Mucosa of rectum (tissue), 2 donors: ENCODE data around the gene SCPEP1.
"Not testable (repeated sequence)": the region's sequence is repeated elsewhere in the genome, so short reads cannot be mapped to it uniquely, and the experiment has no call there.

ENCODE experiments used
- H3K27ac ChIP-seq, 2 donors: one replicate each; pipeline ENCODE4 v1.7.0; 2013; ENCODE audit warnings: inconsistent platforms in 2 of 2, low read depth in 2 of 2, low read length in 2 of 2
- H3K27me3 ChIP-seq, 2 donors: one replicate each; pipeline ENCODE4 v1.7.0; 2013; ENCODE audit warnings: low read length in 2 of 2; ENCODE audit not compliant: control insufficient read depth in 2 of 2, insufficient read depth in 2 of 2
- H3K36me3 ChIP-seq, 2 donors: one replicate each; pipeline ENCODE4 v1.7.0; 2013; ENCODE audit warnings: low read length in 2 of 2; ENCODE audit not compliant: control insufficient read depth in 2 of 2, insufficient read depth in 2 of 2
- H3K4me1 ChIP-seq, 2 donors: one replicate each; pipeline ENCODE4 v1.7.0; 2013; ENCODE audit warnings: low read length in 2 of 2, mild to moderate bottlenecking in 1 of 2; ENCODE audit not compliant: control insufficient read depth in 2 of 2, insufficient read depth in 2 of 2
- H3K4me3 ChIP-seq, 2 donors: one replicate each; pipeline ENCODE4 v1.7.0; 2013; ENCODE audit warnings: low read length in 2 of 2
- H3K9ac ChIP-seq, 2 donors: one replicate each; pipeline ENCODE4 v1.7.0; 2013; ENCODE audit warnings: low read length in 2 of 2, low read depth in 1 of 2, mild to moderate bottlenecking in 1 of 2
- H3K9me3 ChIP-seq, 2 donors: one replicate each; pipeline ENCODE4 v1.7.0; 2013; ENCODE audit warnings: low read length in 2 of 2; ENCODE audit not compliant: control insufficient read depth in 2 of 2
- donor health status: healthy.
- donor health status: Normal muscosa, but diverticular disease.

Gene SCPEP1

DNA sequence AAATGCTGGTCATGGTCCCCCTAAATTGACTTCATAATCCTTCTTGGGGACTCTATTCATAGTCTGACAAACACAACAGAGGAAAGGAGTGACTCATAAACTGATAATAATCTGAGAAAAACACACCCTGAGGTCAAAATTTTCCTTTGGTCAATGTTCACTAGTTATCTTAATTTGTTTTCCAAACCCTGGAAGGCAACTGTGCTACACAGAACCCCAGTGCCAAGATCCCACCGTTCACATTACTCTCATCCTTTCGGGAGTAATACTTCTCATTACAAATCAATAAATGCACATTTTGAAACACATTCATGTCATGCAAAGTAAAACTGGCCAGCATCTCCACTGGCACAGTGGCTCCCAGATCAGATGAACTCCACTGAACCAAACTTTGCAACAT, 40.2 kb upstream of the SCPEP1 start:
- Histone ChIP-seq H3K9me3 (no peaks in the 10 kb centered on the region), H3K36me3 (peaks cover 8 to 37% of the 10 kb centered on the region in 2 donors), H3K4me3 (no peak overlapping the region), H3K27ac (no peak overlapping the region), H3K9ac (no peak overlapping the region), H3K4me1 (no peaks in the 10 kb centered on the region), H3K27me3 (no peaks in the 10 kb centered on the region)

DNA sequence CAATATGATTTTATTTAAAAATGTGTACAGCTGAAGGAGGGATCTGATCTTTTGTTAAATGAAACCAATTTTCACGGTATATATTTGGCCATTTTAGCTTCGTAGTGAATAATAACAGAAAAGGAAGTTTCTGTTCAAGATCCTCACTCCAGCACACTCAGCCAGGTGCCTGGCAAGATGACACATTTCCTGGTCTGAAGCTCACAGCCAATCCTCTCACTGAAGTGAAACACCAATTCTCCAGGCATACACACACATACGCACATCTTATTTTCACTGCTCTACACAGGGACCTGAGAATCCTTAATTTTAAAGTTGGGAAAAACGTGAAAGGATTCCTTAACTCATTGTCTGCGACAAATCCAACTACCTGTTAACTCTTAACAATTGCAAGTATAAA, 39.7 kb upstream of the SCPEP1 start:
- not testable (repeated sequence) for H3K4me1 ChIP-seq, H3K9me3 ChIP-seq, H3K9ac ChIP-seq, H3K4me3 ChIP-seq, H3K27me3 ChIP-seq, H3K27ac ChIP-seq
- peaks cover 10 to 38% of the 10 kb centered on the region in 2 donors for H3K36me3 ChIP-seq

DNA sequence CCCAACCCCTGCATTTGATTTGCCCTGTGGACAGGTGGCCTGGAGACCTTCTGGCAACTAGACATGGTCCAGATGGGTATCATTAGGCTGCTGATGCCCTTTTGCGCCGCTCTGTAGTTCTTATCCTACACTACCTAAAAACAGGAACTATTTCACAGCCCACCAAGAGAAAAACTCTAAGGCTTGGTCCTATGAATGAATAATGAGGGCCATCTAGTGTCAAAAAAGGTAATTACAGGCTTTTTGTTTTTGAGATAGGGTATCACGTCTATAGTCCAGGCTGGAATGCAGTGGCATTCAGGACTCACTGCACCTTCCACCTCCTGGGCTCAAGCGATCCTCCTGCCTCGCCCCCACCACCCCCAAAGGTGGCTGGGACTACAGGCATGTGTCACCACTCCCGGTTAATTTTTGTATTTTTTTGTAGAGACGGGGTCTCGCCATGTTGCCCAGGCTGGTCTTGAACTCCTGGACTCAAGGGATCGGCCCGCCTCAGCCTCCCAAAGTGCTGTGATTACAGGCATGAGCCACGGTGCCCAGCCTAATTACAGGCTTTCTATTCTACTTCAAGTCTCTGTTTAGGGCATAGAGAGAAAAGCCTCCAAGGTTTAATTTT, 38.0 kb upstream of the SCPEP1 start:
- Histone ChIP-seq H3K36me3 (peaks cover 16 to 39% of the 10 kb centered on the region in 2 donors), H3K27ac (no peak overlapping the region), H3K9me3 (no peaks in the 10 kb centered on the region), H3K4me1 (no peaks in the 10 kb centered on the region), H3K27me3 (no peaks in the 10 kb centered on the region), H3K4me3 (no peak overlapping the region), H3K9ac (no peak overlapping the region)

DNA sequence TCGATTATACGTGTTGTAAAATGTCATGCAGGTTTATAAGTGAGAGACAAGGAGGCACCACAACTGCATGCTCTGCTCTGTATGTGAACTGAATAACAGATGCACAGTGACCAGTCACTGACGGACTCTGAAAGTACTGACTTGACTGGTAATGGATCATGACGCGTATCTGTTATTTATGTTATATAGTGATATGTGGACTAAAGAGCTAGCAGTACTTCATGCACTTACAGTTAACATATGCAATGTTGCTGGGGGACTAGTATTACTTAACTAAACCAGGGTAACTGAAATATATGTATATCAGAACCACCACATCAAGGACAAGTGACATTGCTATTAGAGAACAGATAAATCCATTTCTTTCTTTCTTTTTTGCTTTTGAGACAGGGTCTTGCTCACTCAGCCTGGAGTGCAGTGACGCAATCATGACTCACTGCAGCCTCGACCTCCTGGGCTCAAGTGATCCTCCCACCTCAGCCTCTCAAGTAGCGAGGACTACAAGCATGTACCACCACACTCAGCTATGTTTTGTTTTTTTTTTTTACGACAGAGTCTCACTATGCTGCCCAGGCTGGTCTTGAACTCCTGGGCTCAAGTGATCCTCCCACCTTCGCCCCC, 34.3 kb upstream of the SCPEP1 start:
- no peaks in the 10 kb centered on the region for H3K4me1 ChIP-seq
- peaks cover 13 to 38% of the 10 kb centered on the region in 2 donors for H3K36me3 ChIP-seq
- no peak overlapping the region for H3K9ac ChIP-seq
- no peak overlapping the region for H3K27ac ChIP-seq
- no peak overlapping the region for H3K4me3 ChIP-seq
- no peaks in the 10 kb centered on the region for H3K27me3 ChIP-seq
- H3K9me3 ChIP-seq = no peaks in the 10 kb centered on the region

DNA sequence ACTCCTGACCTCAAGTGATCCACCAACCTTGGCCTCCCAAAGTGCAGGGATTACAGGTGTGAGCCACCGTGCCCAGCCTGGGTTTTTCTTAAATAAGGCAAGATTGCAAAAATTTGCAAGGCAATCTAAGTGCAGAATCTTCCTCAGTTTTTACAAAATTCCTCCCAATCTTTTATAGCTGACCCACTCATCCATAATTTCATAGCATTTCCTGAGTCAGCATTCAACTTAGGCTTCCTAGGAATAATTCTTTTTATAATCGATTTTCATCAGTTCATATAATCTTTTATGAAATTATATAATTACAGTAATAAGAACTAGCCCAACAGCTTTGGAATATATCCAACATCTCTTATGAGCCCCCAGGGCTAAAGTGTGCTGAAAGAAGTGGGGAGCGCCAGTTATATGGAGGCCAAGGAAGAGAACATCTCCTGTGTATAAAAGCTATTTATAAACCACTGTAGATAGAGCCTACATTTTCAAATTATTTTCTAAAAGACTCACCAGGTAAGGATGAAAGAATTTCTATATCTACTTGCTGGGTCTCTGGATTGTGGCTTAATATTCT, 31.9 kb upstream of the SCPEP1 start:
- H3K36me3 ChIP-seq = peaks cover 18 to 50% of the 10 kb centered on the region in 2 donors
- H3K4me3 ChIP-seq = no peak overlapping the region
- no peak overlapping the region for H3K9ac ChIP-seq
- no peaks in the 10 kb centered on the region for H3K4me1 ChIP-seq
- H3K9me3 ChIP-seq = no peaks in the 10 kb centered on the region
- no peaks in the 10 kb centered on the region for H3K27me3 ChIP-seq
- no peak overlapping the region for H3K27ac ChIP-seq

DNA sequence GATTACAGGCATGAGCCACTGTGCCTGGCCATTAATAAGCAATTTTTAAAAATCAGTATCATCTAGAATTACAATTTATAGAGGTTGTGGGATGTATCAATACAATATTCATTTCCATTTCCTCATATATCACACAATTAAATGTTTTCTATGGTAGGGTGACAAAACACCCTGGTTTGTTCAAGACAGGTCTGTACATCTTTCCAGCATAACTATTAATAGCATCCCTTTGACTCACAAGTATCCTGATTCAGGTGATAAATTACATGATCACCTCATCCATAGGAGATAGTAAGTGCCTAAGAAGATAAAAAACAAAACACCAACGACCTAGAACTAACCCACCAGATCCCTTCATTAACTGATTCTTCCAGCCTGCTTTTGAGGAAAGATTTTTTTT, 30.2 kb upstream of the SCPEP1 start:
- Histone ChIP-seq H3K9me3 (no peaks in the 10 kb centered on the region), H3K9ac (no peak overlapping the region), H3K27ac (no peak overlapping the region), H3K4me1 (no peaks in the 10 kb centered on the region), H3K36me3 (peaks cover 16 to 37% of the 10 kb centered on the region in 2 donors), H3K4me3 (no peak overlapping the region), H3K27me3 (no peaks in the 10 kb centered on the region)

DNA sequence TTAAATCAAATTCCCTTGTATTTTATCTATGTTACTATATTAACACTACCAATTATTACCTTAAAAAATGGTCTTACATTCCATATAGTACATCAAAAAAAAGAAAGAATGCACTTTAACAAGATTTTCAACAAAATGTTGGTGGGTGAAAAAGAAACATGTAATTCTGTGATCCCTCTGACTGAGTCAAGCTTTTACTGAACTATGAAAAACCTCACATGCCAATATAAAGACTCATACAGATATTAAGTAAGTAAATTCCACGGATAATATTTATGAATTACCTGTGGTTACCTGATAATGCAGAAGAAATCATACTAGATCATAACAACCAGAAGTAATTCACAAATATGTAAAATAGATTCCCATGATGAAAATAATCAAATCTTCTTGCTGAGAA, 29.4 kb upstream of the SCPEP1 start:
- Histone ChIP-seq H3K27me3 (no peaks in the 10 kb centered on the region), H3K4me3 (no peak overlapping the region), H3K27ac (no peak overlapping the region), H3K9me3 (no peaks in the 10 kb centered on the region), H3K36me3 (peaks cover 12 to 33% of the 10 kb centered on the region in 2 donors), H3K4me1 (no peaks in the 10 kb centered on the region), H3K9ac (no peak overlapping the region)

DNA sequence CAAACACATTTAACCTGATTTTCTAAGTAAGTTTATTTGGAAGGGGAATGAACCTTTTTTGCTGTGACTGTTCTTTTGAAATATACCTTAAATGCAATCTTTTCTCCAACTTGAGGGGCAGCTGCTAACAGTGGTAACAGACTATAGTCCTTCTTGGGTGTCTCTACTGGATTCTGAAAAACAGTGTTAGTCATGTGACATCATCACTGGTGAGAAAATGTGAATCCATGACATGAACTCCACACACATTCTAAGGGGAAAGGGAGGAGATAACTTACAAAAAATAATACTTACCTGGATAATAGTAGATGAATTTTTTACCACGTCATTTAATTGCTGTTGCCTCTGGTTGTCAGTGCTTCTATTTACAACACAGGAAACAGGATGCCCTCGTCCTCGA, 28.3 kb upstream of the SCPEP1 start:
- Histone ChIP-seq H3K4me1 (no peaks in the 10 kb centered on the region), H3K27me3 (no peaks in the 10 kb centered on the region), H3K4me3 (no peak overlapping the region), H3K27ac (no peak overlapping the region), H3K9me3 (no peaks in the 10 kb centered on the region), H3K36me3 (peaks cover 8 to 27% of the 10 kb centered on the region in 2 donors), H3K9ac (no peak overlapping the region)

DNA sequence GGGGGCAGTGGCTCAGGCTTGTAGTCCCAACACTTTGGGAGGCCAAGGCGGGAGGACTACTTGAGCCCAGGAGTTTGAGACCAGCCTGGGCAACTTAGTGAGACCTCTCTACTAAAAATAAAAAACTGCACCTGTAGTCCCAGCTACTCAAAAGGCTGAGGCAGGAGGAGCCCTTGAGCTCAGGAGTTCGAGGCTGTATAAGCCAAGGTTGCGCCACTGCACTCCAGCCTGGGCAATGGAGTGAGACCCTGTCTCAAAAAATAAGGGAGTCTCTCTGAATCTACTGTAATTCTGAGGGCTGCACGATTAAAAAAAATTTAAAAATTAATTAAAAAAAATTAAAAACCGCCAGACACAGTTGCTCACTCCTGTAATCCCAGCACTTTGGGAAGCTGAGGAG, 20.9 kb upstream of the SCPEP1 start:
- Histone ChIP-seq H3K36me3 (peaks cover 0 to 4% of the 10 kb centered on the region in 2 donors), H3K9ac (no peak overlapping the region), H3K9me3 (no peaks in the 10 kb centered on the region), H3K27me3 (no peaks in the 10 kb centered on the region), H3K4me3 (no peak overlapping the region), H3K27ac (no peak overlapping the region), H3K4me1 (peaks cover 0 to 6% of the 10 kb centered on the region in 2 donors)

DNA sequence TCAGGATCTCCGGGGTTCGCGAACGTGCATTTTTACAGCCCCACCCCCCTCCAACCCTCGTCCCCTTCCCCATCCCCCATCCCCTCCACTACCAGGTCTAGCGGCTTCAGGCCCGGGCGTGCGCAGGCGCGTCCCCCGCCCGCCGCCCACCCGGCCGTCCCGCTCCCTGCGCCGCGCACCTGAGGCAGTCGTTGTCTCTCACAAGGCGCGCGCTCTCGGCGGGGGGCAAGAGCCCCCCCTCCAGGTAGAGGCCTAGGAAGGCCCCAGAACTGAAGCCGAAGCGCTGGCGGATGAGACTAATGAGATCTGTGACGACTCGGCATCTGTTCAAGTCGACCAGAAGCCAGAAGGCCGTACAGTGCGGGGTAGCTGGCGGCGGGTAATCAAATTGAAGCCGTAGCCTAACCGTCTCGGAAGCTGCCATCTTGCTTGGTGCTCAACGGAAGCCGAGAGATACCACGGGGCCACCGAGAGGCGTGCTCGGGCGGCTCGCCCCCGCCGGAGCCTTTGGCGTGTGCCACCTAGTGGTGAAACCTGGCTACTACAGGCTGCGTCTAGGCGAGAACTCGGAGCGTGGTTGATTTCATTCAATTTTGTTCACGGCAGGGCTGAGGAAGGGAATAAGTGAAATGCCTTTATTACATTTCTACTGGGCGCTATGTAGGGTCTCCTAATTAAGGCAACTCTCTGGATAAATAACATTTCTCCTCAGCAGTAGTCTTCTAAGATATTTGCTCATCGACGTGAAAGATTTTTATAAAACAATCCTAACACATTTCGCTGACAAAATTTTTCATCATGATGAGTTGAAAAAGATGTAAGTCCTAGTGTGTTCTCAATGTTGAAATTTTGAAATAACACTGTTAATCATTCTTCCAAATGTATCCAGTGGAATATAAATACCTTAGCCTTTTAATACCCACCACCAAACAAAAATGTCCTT, 17.1 kb upstream of the SCPEP1 start, which contains the start of gene COIL:
Gene COIL, minus strand, starts transcription at position 455 of the 943 bp plus-strand sequence. Its CDS starts 31 bp downstream, at position 424.
- Histone ChIP-seq H3K9ac (peak within 1 kb of the TSS; percentile 86 to 91), H3K27ac (peak within 1 kb of the TSS; percentile 84 to 89), H3K27me3 (no peaks in the 10 kb centered on the region), H3K36me3 (peaks cover 0 to 3% of the 10 kb centered on the region in 2 donors), H3K9me3 (no peaks in the 10 kb centered on the region), H3K4me1 (peaks cover 3 to 6% of the 10 kb centered on the region in 2 donors), H3K4me3 (peak within 1 kb of the TSS; percentile 83 to 94)
